Stomach (tissue), 9 donors: ENCODE results near the gene TMPRSS12. TPM values are rescaled to one million over a fixed set of nuclear protein-coding genes. Genes with fewer than 3 reads are reported as not detected.
A peak's percentile ranks its signal among the peaks of the same experiment; 100 is the strongest.

Experiments used
- DNase-seq, 2 donors: peaks; one replicate each; pipeline versions ENCODE4 v3.0.0 to v3.0.0-alpha.2; 2013 to 2019
- H3K27ac ChIP-seq, 5 donors: fragments of 200-600 bp in 4 of 5; sonication (generic) in 4 of 5; one replicate each; pipeline ENCODE4 v1.5.1; 2013 to 2019; ENCODE audit warnings: mild to moderate bottlenecking in 1 of 5, moderate library complexity in 1 of 5
- H3K27me3 ChIP-seq, 3 donors: fragments of 200-600 bp; sonication (generic); one replicate each; pipeline ENCODE4 v1.5.1; 2017 to 2019; ENCODE audit warnings: mixed run types in 1 of 3
- H3K36me3 ChIP-seq, 4 donors: fragments of 200-600 bp; sonication (generic); 1 replicate in 3 of 4; 2 replicates in 1 of 4; pipeline ENCODE4 v1.5.1; 2016 to 2019
- H3K4me1 ChIP-seq, 4 donors: fragments of 200-600 bp; sonication (generic); one replicate each; pipeline ENCODE4 v1.5.1; 2016 to 2019
- H3K4me3 ChIP-seq, 4 donors: fragments of 200-600 bp; sonication (generic) in 3 of 4; one replicate each; pipeline ENCODE4 v1.5.1; 2016 to 2019; ENCODE audit warnings: mild to moderate bottlenecking in 1 of 4
- H3K9me3 ChIP-seq, 4 donors: fragments of 200-600 bp; sonication (generic); one replicate each; pipeline ENCODE4 v1.5.1; 2016 to 2019
- EP300 ChIP-seq: sonication (generic); formaldehyde crosslinking; IDR thresholded peaks from one replicate; pipeline ENCODE4 v1.6.1; 2017; ENCODE audit warnings: antibody characterized with exemption
- POLR2A ChIP-seq, 4 donors: fragments of 450-650 bp; IDR thresholded peaks; one replicate each; pipeline ENCODE4 v1.6.1; 2016; ENCODE audit warnings: antibody characterized with exemption in 4 of 4, control low read depth in 2 of 4, mild to moderate bottlenecking in 1 of 4, moderate library complexity in 1 of 4
- POLR2AphosphoS5 ChIP-seq, 3 donors: sonication (generic); formaldehyde crosslinking; IDR thresholded peaks; one replicate each; pipeline ENCODE4 v1.6.1; 2016; ENCODE audit warnings: antibody characterized with exemption in 3 of 3
- WGBS, 5 donors: extraction: QIAGEN DNeasy Blood & Tissue Kit in 3 of 5; methylation state at CpG; one replicate each; pipeline versions ENCODE4 v1.1.5 to v1.1.7; 2013 to 2018; 5-methylcytosine and 5-hydroxymethylcytosine counted together
- intact Hi-C: fragments of 100-400 bp; cut with DNase I; formaldehyde crosslinking; loops from one replicate; pipeline ENCODE4 v1.15.1; 2023; ENCODE audit warnings: low total_unique reads
- polyA plus RNA-seq, 3 donors: library from polyadenylated mRNA; stranded (reverse); fragments of 200-250 nt; gene quantifications; one replicate each; pipeline ENCODE4 v1.2.3, GENCODE V29; 2013
- total RNA-seq, 5 donors: library from RNA; depleted of rRNA; stranded (reverse); fragments of >200 nt; gene quantifications; one replicate each; pipeline versions ENCODE4 v1.1.0 to v1.2.3, GENCODE V29; 2014 to 2016
- TF ChIP-seq, protein P1 (sequence below), 7 experiments: fragments of 450-650 bp in 4 of 7; fragments of 200-600 bp in 3 of 7; sonication (generic) in 3 of 7; IDR thresholded peaks; one replicate each; pipeline ENCODE4 v1.5.1; 2016 to 2019; ENCODE audit warnings: antibody characterized with exemption in 7 of 7, control low read depth in 2 of 7, mild to moderate bottlenecking in 1 of 7
- donor health status: healthy with polysubstance abuse.
- donor health status: Bipolar disorder and iron deficiency.
- donor health status: healthy.

Gene TMPRSS12
- total and polyA plus RNA-seq, 8 donors: not detected

DNA sequence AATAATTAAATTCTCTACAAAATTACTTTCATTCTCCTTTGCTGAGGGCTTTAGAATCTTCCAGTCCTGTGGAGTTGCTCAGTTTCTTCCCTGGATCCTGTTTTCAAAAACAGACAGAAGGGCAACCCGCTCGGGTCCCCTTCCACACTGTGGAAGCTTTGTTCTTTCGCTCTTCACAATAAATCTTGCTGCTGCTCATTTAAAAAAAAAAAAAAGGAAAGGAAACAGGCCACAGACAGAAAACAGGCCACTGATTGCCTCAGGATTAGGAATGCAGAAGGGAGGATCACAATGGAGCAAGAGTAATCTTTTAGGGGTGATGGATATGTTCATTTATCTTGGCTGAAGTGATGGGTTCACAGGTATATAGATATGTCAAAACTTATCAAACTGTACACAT is 80.1 kb downstream of the TMPRSS12 start:
- TF ChIP-seq EP300 (no peak), POLR2A (IDR thresholded peaks at IDR 0.05) (no peak), POLR2AphosphoS5 (IDR thresholded peaks at IDR 0.05) (peak in 2 of 3 donors; percentile 59 to 68)
- TF ChIP-seq, protein P1, sequence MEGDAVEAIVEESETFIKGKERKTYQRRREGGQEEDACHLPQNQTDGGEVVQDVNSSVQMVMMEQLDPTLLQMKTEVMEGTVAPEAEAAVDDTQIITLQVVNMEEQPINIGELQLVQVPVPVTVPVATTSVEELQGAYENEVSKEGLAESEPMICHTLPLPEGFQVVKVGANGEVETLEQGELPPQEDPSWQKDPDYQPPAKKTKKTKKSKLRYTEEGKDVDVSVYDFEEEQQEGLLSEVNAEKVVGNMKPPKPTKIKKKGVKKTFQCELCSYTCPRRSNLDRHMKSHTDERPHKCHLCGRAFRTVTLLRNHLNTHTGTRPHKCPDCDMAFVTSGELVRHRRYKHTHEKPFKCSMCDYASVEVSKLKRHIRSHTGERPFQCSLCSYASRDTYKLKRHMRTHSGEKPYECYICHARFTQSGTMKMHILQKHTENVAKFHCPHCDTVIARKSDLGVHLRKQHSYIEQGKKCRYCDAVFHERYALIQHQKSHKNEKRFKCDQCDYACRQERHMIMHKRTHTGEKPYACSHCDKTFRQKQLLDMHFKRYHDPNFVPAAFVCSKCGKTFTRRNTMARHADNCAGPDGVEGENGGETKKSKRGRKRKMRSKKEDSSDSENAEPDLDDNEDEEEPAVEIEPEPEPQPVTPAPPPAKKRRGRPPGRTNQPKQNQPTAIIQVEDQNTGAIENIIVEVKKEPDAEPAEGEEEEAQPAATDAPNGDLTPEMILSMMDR (IDR thresholded peaks at IDR 0.05): no peak
- Histone ChIP-seq H3K27me3 (no peaks in the 10 kb centered on the region), H3K36me3 (no peaks in the 10 kb centered on the region), H3K27ac (peak overlapping the region; percentile 36 to 92 (median 86)), H3K9me3 (peaks cover 0 to 1% (median 0%) of the 10 kb centered on the region in 4 donors), H3K4me1 (peaks cover 17 to 36% (median 30%) of the 10 kb centered on the region in 4 donors), H3K4me3 (no peak overlapping the region)
- no peak for DNase-seq
- intact Hi-C loops: no loop called here
- WGBS, 5 donors: 43 to 57% (median 50%) methylated on average over 3 of the region's 3 CpGs

DNA sequence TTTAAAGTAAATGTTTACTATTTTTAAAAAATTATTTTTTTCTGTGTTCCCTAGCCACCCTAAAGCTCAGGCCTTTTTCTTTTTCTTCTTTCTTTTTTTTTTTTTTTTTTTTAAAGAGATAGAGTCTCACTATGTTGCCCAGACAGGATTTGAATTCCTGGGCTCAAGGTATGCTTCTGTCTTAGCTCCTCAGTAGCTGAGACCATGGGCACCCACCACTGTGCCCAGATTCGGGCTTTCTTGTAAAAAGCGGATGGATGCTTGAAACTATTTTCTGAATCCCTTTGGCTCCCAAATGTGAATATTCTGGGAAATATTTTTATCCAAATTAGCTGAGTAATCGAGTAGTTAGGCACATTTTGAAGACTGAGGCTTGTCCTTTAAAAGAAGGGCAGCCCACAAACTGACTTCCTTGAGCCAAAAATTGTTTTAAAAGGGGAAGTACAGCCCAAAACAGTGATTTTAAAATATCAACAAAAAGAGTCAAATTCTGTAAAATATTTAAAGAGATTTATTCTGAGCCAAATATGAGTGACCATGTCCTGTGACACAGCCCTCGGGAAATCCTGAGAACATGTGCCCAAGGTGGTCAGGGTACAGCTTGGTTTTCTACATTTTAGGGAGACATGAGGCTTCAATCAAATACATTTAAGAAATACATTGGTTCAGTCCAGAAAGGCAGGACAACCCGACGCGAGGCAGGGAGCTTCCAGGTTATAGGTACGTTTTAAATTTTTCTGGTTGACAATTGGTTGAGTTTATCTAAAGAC is 80.8 kb downstream of the TMPRSS12 start:
- TF ChIP-seq EP300 (no peak), POLR2A (IDR thresholded peaks at IDR 0.05) (no peak), POLR2AphosphoS5 (IDR thresholded peaks at IDR 0.05) (no peak)
- TF ChIP-seq, protein P1 (IDR thresholded peaks at IDR 0.05): no peak
- Histone ChIP-seq H3K27ac (peak overlapping the region; percentile 86 to 92 (median 88)), H3K27me3 (no peaks in the 10 kb centered on the region), H3K36me3 (no peaks in the 10 kb centered on the region), H3K4me1 (peaks cover 17 to 43% (median 37%) of the 10 kb centered on the region in 4 donors), H3K4me3 (peak overlapping the region; percentile 79 to 87 (median 84)), H3K9me3 (no peaks in the 10 kb centered on the region)
- 19 to 27% (median 23%) methylated on average over 8 of the region's 8 CpGs for WGBS, 5 donors
- intact Hi-C loops: no loop called here
- no peak for DNase-seq

DNA sequence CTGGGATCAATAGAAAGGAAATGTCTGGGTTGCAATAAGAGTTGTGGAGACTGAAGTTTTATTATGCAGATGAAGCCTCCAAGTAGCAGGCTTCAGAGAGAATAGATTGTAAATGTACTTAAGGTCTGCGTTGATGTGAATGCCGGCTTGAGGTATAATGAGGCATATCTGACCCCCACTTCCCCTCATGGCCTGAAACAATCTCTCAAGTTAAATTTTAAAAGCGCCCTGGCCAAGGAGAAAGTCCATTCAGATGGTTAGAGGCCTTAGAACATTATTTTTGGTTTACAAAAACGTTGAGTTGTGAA is 81.4 kb downstream of the TMPRSS12 start:
- H3K27ac ChIP-seq: peak overlapping the region; percentile 78 to 92 (median 86)
- H3K4me3 ChIP-seq: peak overlapping the region; percentile 79 to 87 (median 84)
- no peaks in the 10 kb centered on the region for H3K9me3 ChIP-seq
- DNase-seq: no peak
- H3K27me3 ChIP-seq: no peaks in the 10 kb centered on the region
- 0 to 4% (median 2%) methylated on average over 4 of the region's 4 CpGs for WGBS, 5 donors
- H3K36me3 ChIP-seq: no peaks in the 10 kb centered on the region
- peaks cover 22 to 49% (median 42%) of the 10 kb centered on the region in 4 donors for H3K4me1 ChIP-seq
- intact Hi-C loops: no loop called here
- TF ChIP-seq, protein P1 (IDR thresholded peaks at IDR 0.05): no peak
- TF ChIP-seq EP300 (no peak), POLR2A (IDR thresholded peaks at IDR 0.05) (no peak), POLR2AphosphoS5 (IDR thresholded peaks at IDR 0.05) (no peak)

DNA sequence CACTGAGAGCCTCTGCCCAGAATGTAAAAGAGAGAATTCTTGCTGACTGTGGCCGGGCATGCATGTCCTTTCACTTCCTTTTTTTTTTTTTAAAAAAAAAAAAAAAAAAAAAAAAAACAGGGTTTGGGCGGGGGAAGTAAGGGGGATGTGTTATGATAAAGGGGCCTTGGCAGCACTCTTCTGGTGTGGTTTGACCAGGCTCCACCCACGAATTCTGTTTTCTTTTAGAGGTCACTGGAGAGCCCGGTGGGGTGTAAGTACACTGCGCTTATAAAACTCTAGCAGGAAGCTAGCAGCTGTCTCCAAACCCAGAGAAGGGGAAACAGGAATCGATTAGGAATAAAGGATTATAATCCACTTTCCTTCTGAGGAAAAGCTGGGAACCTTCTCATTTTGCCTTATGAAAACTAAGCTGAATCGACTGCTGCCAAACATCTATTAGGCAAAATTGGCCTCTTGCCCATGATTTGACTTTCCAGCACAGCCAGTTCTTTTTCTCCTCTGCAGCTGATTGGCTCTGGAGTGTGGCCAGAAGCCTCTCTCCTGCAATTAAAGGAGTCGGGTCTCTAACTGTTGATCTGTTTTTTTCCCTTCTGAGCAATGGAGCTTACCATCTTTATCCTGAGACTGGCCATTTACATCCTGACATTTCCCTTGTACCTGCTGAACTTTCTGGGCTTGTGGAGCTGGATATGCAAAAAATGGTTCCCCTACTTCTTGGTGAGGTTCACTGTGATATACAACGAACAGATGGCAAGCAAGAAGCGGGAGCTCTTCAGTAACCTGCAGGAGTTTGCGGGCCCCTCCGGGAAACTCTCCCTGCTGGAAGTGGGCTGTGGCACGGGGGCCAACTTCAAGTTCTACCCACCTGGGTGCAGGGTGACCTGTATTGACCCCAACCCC is 82.0 kb downstream of the TMPRSS12 start:
- peak; percentile 34 to 61 (median 60) for TF ChIP-seq POLR2AphosphoS5 (IDR thresholded peaks at IDR 0.05)
- TF ChIP-seq, protein P1 (IDR thresholded peaks at IDR 0.05): no peak
- H3K4me1 ChIP-seq: peaks cover 23 to 55% (median 48%) of the 10 kb centered on the region in 4 donors
- 1 to 9% (median 2%) methylated on average over 13 of the region's 13 CpGs for WGBS, 5 donors
- H3K27me3 ChIP-seq: no peaks in the 10 kb centered on the region
- H3K4me3 ChIP-seq: peak overlapping the region; percentile 79 to 87 (median 84)
- H3K9me3 ChIP-seq: no peaks in the 10 kb centered on the region
- peaks cover 0 to 5% (median 1%) of the 10 kb centered on the region in 4 donors for H3K36me3 ChIP-seq
- peak overlapping the region; percentile 86 to 92 (median 87) for H3K27ac ChIP-seq
- peak; percentile 95 to 96 for DNase-seq
- intact Hi-C loops: no loop called here
